Activated CD4-positive, alpha-beta T cell treated with anti-CD3 and anti-CD28 coated beads, Interleukin-2, amount 10 ng/mL, durations not matched to agents 7 days and 5 days (primary cell): Measurements from ENCODE around the gene CNOT2. TPM values are rescaled to one million over a fixed set of nuclear protein-coding genes. Genes with fewer than 3 reads are reported as not detected.

Experiments
- CTCF ChIA-PET: fragments of 350-600 bp; sonication (Branson Sonifier 250); formaldehyde crosslinking; loops from one replicate; lab custom pipeline; 2021; ENCODE audit warnings: antibody characterized with exemption; lab: Charles Lee
- POLR2A ChIA-PET: fragments of 350-600 bp; sonication (Branson Sonifier 250); formaldehyde crosslinking; loops from one replicate; lab custom pipeline; 2021; ENCODE audit warnings: antibody characterized with exemption; lab: Charles Lee
- DNase-seq: peaks from one replicate; pipeline ENCODE4 v3.0.0-alpha.2; 2020
- H3K27ac Mint-ChIP-seq: one replicate; pipeline ENCODE4 v1.8.0; 2021; ENCODE audit warnings: mild to moderate bottlenecking, moderate library complexity, mixed read lengths
- H3K27me3 Mint-ChIP-seq: one replicate; pipeline ENCODE4 v1.8.0; 2021; ENCODE audit warnings: mixed read lengths
- H3K36me3 Mint-ChIP-seq: one replicate; pipeline ENCODE4 v1.8.0; 2021; ENCODE audit warnings: low read depth, mixed read lengths
- H3K4me1 Mint-ChIP-seq: one replicate; pipeline ENCODE4 v1.8.0; 2021; ENCODE audit warnings: mixed read lengths
- H3K4me3 Mint-ChIP-seq: one replicate; pipeline ENCODE4 v1.8.0; 2021; ENCODE audit warnings: mild to moderate bottlenecking, moderate library complexity, mixed read lengths
- H3K9me3 Mint-ChIP-seq: one replicate; pipeline ENCODE4 v1.8.0; 2021; ENCODE audit warnings: mixed read lengths
- total RNA-seq, 2 experiments: library from RNA; stranded (reverse); gene quantifications; one replicate each; pipeline ENCODE4 v1.2.3, GENCODE V29; 2021

Gene CNOT2
- total RNA-seq, 2 experiments from 2014 or later = 73.6 to 78.0 TPM

DNA sequence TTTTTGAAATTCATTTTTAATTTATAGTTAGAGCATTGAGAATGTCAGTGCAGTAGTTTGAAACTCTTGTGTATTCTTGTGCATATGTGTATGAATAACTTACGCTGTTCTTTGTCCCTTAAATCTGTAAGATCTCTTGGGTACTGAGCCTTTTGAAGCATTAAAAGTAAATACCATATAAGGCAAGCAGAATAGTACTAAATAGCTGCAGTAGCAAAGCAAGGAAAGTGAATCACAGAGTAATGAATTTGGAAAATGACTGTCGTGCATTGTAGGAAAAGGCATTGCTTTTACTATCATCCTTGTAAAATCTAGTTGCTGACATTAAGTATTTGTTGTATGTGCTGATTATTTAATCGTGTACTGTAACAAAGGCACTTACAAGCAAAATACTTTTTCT lies 12.1 kb downstream of the CNOT2 start:
- POLR2A ChIA-PET = no interaction called here
- CTCF ChIA-PET = no interaction called here
- peaks cover 12% of the 10 kb centered on the region for H3K36me3 Mint-ChIP-seq
- no peaks in the 10 kb centered on the region for H3K9me3 Mint-ChIP-seq
- H3K27ac Mint-ChIP-seq = no peak overlapping the region
- H3K4me1 Mint-ChIP-seq = peaks cover 35% of the 10 kb centered on the region
- DNase-seq = no peak
- no peaks in the 10 kb centered on the region for H3K27me3 Mint-ChIP-seq
- H3K4me3 Mint-ChIP-seq = no peak overlapping the region

DNA sequence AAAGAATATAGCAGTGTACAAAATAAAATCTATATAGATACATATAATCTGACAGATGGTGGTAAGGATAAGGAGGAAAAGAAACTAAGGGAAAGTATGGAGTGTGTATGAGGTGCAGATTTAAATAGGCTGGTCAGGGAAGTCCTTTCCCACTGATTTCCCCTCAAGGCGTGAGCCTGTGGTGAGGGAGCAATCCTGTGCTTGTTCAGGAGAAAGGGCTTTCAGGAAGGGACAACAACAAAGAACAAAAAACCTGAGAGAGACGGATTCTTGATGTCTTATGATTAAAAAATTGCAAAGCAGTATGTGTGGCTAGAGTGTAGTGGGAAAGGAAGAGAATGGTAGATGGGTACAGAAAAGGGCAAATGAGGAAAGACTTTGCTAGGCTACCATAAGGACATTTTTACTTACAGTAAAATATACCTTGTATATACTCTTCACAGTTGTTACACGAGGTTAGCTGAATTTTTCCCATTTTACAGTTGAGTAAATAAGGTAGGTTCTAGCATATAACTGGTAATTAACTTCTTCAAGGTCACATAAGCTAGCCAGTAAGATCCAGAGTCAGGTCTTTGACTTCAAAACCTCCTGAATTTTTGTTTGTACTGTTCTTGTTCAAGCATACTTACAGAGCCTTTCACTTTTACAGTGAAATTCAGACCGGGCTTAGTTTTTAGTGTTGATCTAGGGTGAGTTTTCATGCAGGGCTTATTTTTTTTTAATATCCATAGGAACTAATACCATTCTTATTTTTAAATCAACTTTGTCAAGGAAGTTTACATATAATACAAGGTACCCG lies 15.6 kb downstream of the CNOT2 start:
- CTCF ChIA-PET = no interaction called here
- H3K9me3 Mint-ChIP-seq = peaks cover 11% of the 10 kb centered on the region
- POLR2A ChIA-PET = no interaction called here
- H3K4me1 Mint-ChIP-seq = peaks cover 35% of the 10 kb centered on the region
- DNase-seq = no peak
- H3K27me3 Mint-ChIP-seq = no peaks in the 10 kb centered on the region
- H3K4me3 Mint-ChIP-seq = no peak overlapping the region
- H3K36me3 Mint-ChIP-seq = peaks cover 38% of the 10 kb centered on the region
- H3K27ac Mint-ChIP-seq = no peak overlapping the region

DNA sequence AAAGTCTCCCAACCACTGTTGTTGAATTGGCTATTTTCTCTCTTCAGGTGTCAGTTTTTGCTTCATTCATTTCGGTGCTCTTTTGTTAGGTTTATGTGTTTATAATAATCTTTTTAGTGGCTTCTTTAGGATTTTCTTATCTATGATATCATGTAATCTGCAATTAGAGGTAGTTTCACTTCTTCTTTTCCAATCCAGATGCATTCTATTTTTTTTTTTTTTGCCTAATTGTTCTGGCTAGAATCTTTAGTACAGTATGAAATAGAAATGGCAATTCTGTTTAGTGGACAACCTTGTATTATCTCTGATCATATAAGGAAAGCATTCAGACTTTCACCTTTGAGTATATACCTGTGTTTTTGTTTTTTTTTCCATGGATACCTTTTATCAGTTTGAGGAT lies 17.4 kb downstream of the CNOT2 start:
- no peak overlapping the region for H3K27ac Mint-ChIP-seq

DNA sequence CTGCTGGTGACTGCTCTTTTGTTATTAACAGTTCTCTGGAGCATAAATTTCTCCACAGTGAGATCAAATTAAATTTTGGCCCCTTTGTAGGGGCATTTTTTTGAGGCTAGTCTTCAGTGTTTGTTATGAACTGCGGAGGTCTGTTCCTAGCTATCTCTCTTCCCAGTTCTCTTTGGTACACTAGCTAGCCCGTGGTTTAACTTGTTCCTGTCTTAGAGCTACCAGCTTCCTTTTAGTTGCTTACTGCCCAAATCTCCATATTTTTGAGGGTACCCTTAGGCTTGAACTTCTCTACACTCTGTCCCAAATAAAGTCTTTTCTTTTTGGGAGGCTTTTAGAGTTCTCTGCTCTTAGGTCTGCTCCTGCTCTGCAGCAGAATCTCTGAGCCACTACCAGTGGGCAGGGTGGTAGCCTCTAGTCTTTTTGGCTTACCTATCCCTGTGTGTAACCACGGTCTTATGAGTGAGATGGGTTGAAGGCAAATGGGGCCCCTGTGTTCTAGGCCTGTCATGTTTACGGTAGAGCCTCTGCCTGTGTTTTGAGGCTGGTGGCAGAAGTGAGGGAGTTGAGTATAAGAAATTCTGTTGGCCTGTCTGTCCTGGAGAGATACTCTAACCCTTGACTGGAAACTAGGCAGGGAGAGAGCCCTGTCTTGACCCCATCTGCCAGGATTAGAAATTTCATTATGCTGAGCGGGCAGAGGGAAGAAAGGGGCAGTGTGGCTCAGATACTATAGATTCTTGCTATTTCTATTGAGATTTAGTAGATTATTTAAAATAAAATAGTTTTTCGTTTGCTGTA lies 21.0 kb downstream of the CNOT2 start:
- Mint-ChIP-seq H3K27me3 (no peaks in the 10 kb centered on the region), H3K9me3 (peaks cover 21% of the 10 kb centered on the region), H3K27ac (no peak overlapping the region), H3K4me3 (no peak overlapping the region), H3K4me1 (peaks cover 40% of the 10 kb centered on the region), H3K36me3 (peaks cover 44% of the 10 kb centered on the region)
- POLR2A ChIA-PET = no interaction called here
- CTCF ChIA-PET = no interaction called here
- no peak for DNase-seq

More for the DNA sequence above, 17.4 kb downstream of the CNOT2 start:
- Mint-ChIP-seq H3K36me3 (peaks cover 38% of the 10 kb centered on the region), H3K27me3 (no peaks in the 10 kb centered on the region), H3K9me3 (peaks cover 17% of the 10 kb centered on the region), H3K4me3 (no peak overlapping the region), H3K4me1 (peaks cover 39% of the 10 kb centered on the region)
- CTCF ChIA-PET = no interaction called here
- no peak for DNase-seq
- POLR2A ChIA-PET = no interaction called here

DNA sequence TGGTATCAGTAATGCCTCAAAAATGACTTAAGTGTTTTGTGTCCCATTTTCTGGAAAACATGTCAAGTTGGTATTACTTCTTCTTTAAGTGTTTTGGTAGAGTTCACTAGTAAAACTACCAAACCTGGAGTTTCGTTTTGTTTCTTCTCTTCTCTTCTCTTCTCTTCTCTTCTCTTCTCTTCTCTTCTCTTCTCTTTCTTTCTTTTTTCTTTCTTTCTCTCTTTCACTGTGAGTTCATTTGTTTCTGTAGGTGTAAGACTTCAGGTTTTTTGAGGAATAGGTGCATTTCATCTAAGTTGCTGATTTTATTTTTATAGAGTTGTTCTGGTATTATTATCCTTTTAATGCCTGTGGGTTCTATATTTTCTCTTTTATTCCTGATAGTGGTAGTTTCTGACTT lies 21.9 kb downstream of the CNOT2 start:
- no peaks in the 10 kb centered on the region for H3K27me3 Mint-ChIP-seq

DNA sequence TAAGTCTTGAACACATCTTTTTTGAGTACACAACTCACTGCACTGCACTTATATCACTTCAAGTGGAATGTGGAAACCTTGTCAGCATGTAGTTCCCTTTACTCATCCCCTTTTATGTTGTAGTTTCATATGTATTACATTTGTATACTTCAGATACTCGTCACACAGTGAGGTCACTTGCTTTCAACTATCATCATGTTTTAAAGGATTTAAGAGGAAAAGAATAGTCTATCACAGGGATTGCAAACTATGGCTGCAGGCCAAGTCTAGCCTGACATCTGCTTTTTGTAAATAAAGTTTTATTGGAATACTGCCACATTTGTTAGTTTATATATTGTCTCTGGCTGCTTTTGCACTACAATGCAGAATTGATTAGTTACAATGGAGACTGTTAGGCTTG lies 24.3 kb downstream of the CNOT2 start:
- DNase-seq = no peak
- Mint-ChIP-seq H3K4me3 (no peak overlapping the region), H3K27ac (no peak overlapping the region), H3K36me3 (peaks cover 35% of the 10 kb centered on the region), H3K9me3 (peaks cover 17% of the 10 kb centered on the region), H3K4me1 (peaks cover 34% of the 10 kb centered on the region), H3K27me3 (no peaks in the 10 kb centered on the region)
- ChIA-PET CTCF (no interaction called here), POLR2A (no interaction called here)

More for the DNA sequence above, 21.9 kb downstream of the CNOT2 start:
- Mint-ChIP-seq H3K4me3 (no peak overlapping the region), H3K27ac (no peak overlapping the region), H3K9me3 (peaks cover 21% of the 10 kb centered on the region), H3K36me3 (peaks cover 40% of the 10 kb centered on the region), H3K4me1 (peaks cover 36% of the 10 kb centered on the region)
- POLR2A ChIA-PET = no interaction called here
- CTCF ChIA-PET = no interaction called here
- no peak for DNase-seq

DNA sequence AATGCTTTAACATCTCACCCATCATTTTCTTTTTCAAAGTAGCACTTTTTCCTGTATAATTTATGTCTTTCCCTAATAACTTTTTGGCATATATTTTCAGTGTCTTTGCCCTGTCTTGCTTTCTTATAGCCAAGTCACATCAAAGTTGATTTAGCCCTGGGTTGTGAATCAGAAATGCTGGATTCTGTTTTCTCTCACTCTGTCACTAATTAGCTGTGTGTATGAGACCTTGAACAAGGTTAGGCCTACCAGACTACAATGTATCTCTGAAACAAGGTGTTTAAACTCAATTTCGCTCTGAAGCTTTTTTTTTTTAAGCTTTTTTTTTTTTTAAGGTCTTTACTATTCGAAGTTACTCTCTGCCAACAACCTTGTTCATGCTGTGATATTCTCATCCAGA lies 25.7 kb downstream of the CNOT2 start:
- POLR2A ChIA-PET = no interaction called here
- no peak for DNase-seq
- Mint-ChIP-seq H3K36me3 (peaks cover 29% of the 10 kb centered on the region), H3K9me3 (peaks cover 9% of the 10 kb centered on the region), H3K4me3 (no peak overlapping the region), H3K27ac (no peak overlapping the region), H3K4me1 (peaks cover 28% of the 10 kb centered on the region), H3K27me3 (no peaks in the 10 kb centered on the region)
- CTCF ChIA-PET = interaction anchor here (0.6 kb wide), 1 partner anchor 1436 kb away, joined by 3 read pairs; no protein-coding TSS in a partner anchor

DNA sequence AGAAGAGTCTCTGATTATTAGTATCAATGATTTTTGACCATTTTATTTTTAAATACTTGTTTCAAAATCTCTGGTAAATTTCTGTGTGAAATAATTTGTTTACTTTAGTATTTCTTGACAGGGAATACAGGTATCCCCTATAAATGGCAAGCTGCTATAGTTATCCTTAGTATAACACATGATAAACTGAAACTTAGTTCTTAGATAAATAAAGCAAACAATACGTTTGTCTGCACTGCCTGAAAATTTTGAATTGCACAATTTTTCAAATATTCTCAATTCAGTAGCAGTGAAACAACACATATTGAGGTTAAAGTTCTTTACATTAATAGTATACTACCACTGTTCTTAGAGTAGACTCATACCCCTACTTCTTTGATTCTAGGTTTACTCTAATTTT lies 26.9 kb downstream of the CNOT2 start:
- H3K4me1 Mint-ChIP-seq = peaks cover 28% of the 10 kb centered on the region
- H3K9me3 Mint-ChIP-seq = peaks cover 4% of the 10 kb centered on the region
- no peak overlapping the region for H3K27ac Mint-ChIP-seq
- peaks cover 36% of the 10 kb centered on the region for H3K36me3 Mint-ChIP-seq
- no peak overlapping the region for H3K4me3 Mint-ChIP-seq
- POLR2A ChIA-PET = no interaction called here
- CTCF ChIA-PET = no interaction called here
- DNase-seq = no peak
- no peaks in the 10 kb centered on the region for H3K27me3 Mint-ChIP-seq

DNA sequence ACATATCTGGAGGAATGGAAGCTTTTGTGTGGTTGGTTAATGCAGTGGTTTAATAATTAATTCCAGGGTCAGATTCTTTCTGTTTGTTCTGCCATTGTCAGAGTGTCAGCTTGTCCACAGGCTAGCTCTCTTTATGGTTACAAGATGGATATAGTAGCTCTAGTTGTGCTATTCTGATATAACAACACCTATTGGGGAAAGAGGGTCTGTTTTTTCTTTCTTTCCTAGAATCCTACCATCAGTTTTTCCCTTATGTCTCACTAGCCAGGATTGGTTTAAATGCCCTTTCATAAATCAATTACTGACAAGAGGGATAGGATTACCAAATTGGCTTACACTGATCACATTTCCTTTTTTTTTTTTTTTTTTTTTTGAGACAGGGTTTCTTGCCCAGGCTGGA lies 27.8 kb downstream of the CNOT2 start:
- CTCF ChIA-PET = interaction anchor here (0.6 kb wide), 1 partner anchor 14 kb away, joined by 3 read pairs; no protein-coding TSS in a partner anchor
- DNase-seq = no peak
- H3K4me3 Mint-ChIP-seq = no peak overlapping the region
- POLR2A ChIA-PET = no interaction called here
- peaks cover 4% of the 10 kb centered on the region for H3K9me3 Mint-ChIP-seq
- H3K27me3 Mint-ChIP-seq = no peaks in the 10 kb centered on the region
- peaks cover 29% of the 10 kb centered on the region for H3K4me1 Mint-ChIP-seq
- H3K36me3 Mint-ChIP-seq = peaks cover 40% of the 10 kb centered on the region
- H3K27ac Mint-ChIP-seq = no peak overlapping the region

DNA sequence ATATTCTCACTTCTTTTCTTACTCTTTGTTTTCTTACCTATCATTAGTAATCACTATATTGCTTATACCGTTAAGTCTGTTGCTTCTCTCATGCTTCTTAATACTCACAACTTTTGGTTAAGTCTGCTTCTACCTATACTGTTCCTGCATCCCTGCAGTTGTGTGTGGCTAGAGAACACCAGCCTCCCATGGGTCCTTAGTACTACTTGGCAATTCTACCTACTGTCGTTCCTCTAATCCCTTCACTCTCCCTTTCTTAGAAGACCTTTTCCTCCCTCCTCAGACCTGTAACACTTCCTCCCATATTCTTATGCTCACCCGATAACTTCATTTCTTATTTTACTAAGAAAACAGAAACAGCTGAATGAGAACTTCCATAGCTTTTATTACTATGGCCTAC lies 29.3 kb downstream of the CNOT2 start:
- Mint-ChIP-seq H3K4me1 (peaks cover 24% of the 10 kb centered on the region), H3K4me3 (no peak overlapping the region), H3K27me3 (no peaks in the 10 kb centered on the region), H3K9me3 (no peaks in the 10 kb centered on the region), H3K36me3 (peaks cover 32% of the 10 kb centered on the region), H3K27ac (no peak overlapping the region)
- no peak for DNase-seq
- CTCF ChIA-PET = no interaction called here
- POLR2A ChIA-PET = no interaction called here

DNA sequence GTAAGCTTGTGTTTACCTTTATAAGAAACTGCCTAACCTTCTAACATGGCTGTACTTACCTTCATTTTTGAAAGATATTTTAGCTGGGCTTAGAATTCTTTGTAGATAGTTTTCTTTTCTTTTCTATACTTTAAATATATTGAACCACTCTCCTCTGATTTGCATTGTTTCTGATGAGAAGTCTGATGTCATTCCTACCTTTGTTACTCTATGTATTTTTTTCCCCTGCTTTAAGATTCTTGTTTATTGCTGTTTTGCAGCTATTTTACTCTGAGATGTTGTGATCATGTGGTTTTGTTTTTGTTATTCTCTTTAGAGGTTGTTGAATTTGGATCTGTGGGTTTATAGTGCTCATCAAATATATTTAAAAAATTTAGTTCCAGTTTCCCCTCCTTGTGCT lies 31.8 kb downstream of the CNOT2 start:
- Mint-ChIP-seq H3K9me3 (no peaks in the 10 kb centered on the region), H3K27me3 (no peaks in the 10 kb centered on the region), H3K4me3 (no peak overlapping the region), H3K36me3 (peaks cover 48% of the 10 kb centered on the region), H3K4me1 (peaks cover 24% of the 10 kb centered on the region), H3K27ac (no peak overlapping the region)
- no peak for DNase-seq
- ChIA-PET POLR2A (no interaction called here), CTCF (no interaction called here)

DNA sequence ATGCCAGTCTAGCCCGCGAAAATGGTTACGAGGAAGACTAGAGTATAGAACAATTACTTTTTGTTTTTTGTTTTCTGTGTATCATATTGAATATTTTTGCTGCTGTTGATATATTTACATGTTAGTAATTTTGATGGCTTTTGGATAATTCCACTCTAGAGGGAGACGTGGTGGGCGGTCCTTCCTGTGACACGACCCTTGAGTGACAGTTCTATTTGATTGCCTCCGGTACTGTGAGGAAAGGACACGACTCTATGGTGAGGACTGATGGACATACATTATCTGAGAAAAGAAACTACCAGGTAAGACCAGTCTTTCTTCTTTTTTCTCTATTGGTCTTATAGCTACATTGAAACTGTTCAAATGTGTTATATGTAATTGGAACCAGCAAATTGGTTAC lies 34.7 kb downstream of the CNOT2 start:
- no peak overlapping the region for H3K4me3 Mint-ChIP-seq
- POLR2A ChIA-PET = no interaction called here
- no peaks in the 10 kb centered on the region for H3K27me3 Mint-ChIP-seq
- CTCF ChIA-PET = no interaction called here
- no peak for DNase-seq
- peaks cover 43% of the 10 kb centered on the region for H3K36me3 Mint-ChIP-seq
- H3K27ac Mint-ChIP-seq = no peak overlapping the region
- no peaks in the 10 kb centered on the region for H3K9me3 Mint-ChIP-seq
- peaks cover 16% of the 10 kb centered on the region for H3K4me1 Mint-ChIP-seq

DNA sequence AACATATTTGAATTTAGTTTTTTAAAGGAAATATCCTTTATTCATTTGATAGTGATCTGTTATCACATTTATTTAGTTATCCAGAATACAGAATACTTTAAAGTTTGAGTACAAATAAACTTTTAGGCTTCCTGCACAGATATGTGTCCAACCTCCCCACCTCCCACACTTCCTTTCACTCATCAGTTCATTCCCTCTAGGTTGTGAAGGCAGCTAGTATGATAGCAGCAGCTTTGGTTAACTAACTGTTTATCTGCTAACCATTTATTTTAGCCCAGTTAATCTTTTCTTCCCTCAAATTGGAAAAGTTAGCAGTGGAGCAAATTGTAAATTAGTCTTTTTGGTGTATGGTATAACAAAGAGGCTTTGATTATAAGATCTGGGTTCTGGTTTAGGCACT lies 35.7 kb downstream of the CNOT2 start:
- ChIA-PET CTCF (no interaction called here), POLR2A (no interaction called here)
- H3K27ac Mint-ChIP-seq = no peak overlapping the region
- H3K27me3 Mint-ChIP-seq = no peaks in the 10 kb centered on the region
- H3K4me1 Mint-ChIP-seq = peaks cover 14% of the 10 kb centered on the region
- no peak overlapping the region for H3K4me3 Mint-ChIP-seq
- DNase-seq = no peak
- peaks cover 2% of the 10 kb centered on the region for H3K9me3 Mint-ChIP-seq
- peaks cover 43% of the 10 kb centered on the region for H3K36me3 Mint-ChIP-seq
